Endothelial cell of umbilical vein (primary cell): ENCODE measurements around the gene MIF4GD. TPM values are rescaled to one million over a fixed set of nuclear protein-coding genes. Genes with fewer than 3 reads are reported as not detected.

ENCODE experiments used
- BruUV-seq: library from RNA; stranded (reverse); fragments of 400-500 nt; replicated peaks from 2 replicates; lab custom pipeline; 2021; lab: Mats Ljungman, UMichigan
- CTCF ChIA-PET: fragments of 300-600, 350-600 bp; sonication (Branson Sonifier 250); formaldehyde crosslinking; loops from one replicate; lab custom pipeline; 2021; ENCODE audit warnings: antibody characterized with exemption, inconsistent platforms; lab: Charles Lee
- POLR2A ChIA-PET: fragments of 300-600, 350-600 bp; sonication (Branson Sonifier 250); formaldehyde crosslinking; loops from one replicate; lab custom pipeline; 2021; ENCODE audit warnings: antibody characterized with exemption, inconsistent platforms; lab: Charles Lee
- DNase-seq: peaks from one replicate; pipeline ENCODE4 v3.0.0-alpha.2; 2011; ENCODE audit warnings: low read depth, low spot score
- FAIRE-seq: peaks from 2 replicates; lab custom pipeline; 2011; peaks lifted over from hg19 to GRCh38; lab: Jason Lieb, UNC
- H2AFZ ChIP-seq: 2 replicates; pipeline ENCODE4 v1.6.0; 2012; ENCODE audit warnings: low read depth, low read length, control low read depth, inconsistent platforms
- H3K27ac ChIP-seq: 2 replicates; pipeline ENCODE4 v1.5.1; 2011; ENCODE audit warnings: low read depth, mild to moderate bottlenecking, control low read depth, low read length, moderate library complexity; ENCODE audit not compliant: insufficient read depth
- H3K27me3 ChIP-seq, 2 experiments: 2 replicates each; pipeline versions ENCODE4 v1.6.0 to v1.6.1; 2011; ENCODE audit warnings: low read length in 2 of 2, mixed read lengths in 1 of 2; ENCODE audit not compliant: control insufficient read depth in 2 of 2, insufficient read depth in 2 of 2
- H3K36me3 ChIP-seq, 2 experiments: 2 replicates in 1 of 2; 3 replicates in 1 of 2; pipeline ENCODE4 v1.5.1; 2011; ENCODE audit warnings: low read length in 2 of 2, mild to moderate bottlenecking in 1 of 2, moderate library complexity in 1 of 2; ENCODE audit not compliant: control insufficient read depth in 2 of 2, insufficient read depth in 2 of 2; ENCODE audit errors: extremely low read depth in 1 of 2
- H3K4me1 ChIP-seq: 3 replicates; pipeline ENCODE4 v1.5.1; 2011; ENCODE audit warnings: mild to moderate bottlenecking, low read length; ENCODE audit not compliant: control insufficient read depth, insufficient read depth; ENCODE audit errors: extremely low read depth
- H3K4me2 ChIP-seq: 2 replicates; pipeline ENCODE4 v1.6.1; 2011; ENCODE audit warnings: low read length, control low read depth, mixed read lengths; ENCODE audit not compliant: insufficient read depth
- H3K4me3 ChIP-seq, 3 experiments: fragments of 200-600 bp in 1 of 3; sonication (generic), shearing (Covaris generic) in 1 of 3; replicated peaks in 1 of 3; 2 replicates each; pipeline ENCODE4 v1.5.1; 2011 to 2016; ENCODE audit warnings: control low read depth in 3 of 3, low read length in 3 of 3, mild to moderate bottlenecking in 2 of 3, inconsistent platforms in 1 of 3, low read depth in 1 of 3, moderate library complexity in 1 of 3; ENCODE audit not compliant: insufficient read depth in 1 of 3
- H3K79me2 ChIP-seq: 2 replicates; pipeline ENCODE4 v1.6.0; 2012; ENCODE audit warnings: low read length, inconsistent platforms; ENCODE audit not compliant: control insufficient read depth, insufficient read depth
- H3K9ac ChIP-seq: replicated peaks from 2 replicates; pipeline ENCODE3; 2011; ENCODE audit warnings: low read length, control low read depth; ENCODE audit not compliant: insufficient read depth; ENCODE audit errors: extremely low read depth
- H3K9me1 ChIP-seq: replicated peaks from 3 replicates; pipeline ENCODE4 v1.6.0; 2011; ENCODE audit warnings: mild to moderate bottlenecking, low read length; ENCODE audit not compliant: control insufficient read depth, insufficient read depth; ENCODE audit errors: extremely low read depth
- H3K9me3 ChIP-seq: replicated peaks from 2 replicates; pipeline ENCODE4 v1.5.1; 2012; ENCODE audit warnings: low read length, inconsistent platforms; ENCODE audit not compliant: control insufficient read depth, insufficient read depth
- H4K20me1 ChIP-seq: replicated peaks from 2 replicates; pipeline ENCODE3; 2011; ENCODE audit warnings: mild to moderate bottlenecking, low read length; ENCODE audit not compliant: control insufficient read depth, insufficient read depth; ENCODE audit errors: extremely low read depth
- CTCF ChIP-seq, 2 donors: IDR thresholded peaks; 1 replicate in 1 of 2; 2 replicates in 1 of 2; pipeline ENCODE4 v1.5.1; 2011; ENCODE audit warnings: low read length in 2 of 2, mild to moderate bottlenecking in 2 of 2, moderate library complexity in 2 of 2, control low read depth in 1 of 2, inconsistent platforms in 1 of 2, low read depth in 1 of 2; ENCODE audit not compliant: insufficient read depth in 1 of 2; ENCODE audit errors: extremely low read depth in 1 of 2
- EZH2 ChIP-seq: IDR thresholded peaks from 2 replicates; pipeline ENCODE4 v1.6.1; 2012; ENCODE audit warnings: borderline replicate concordance, low read depth, mild to moderate bottlenecking, moderate library complexity, low read length, inconsistent platforms; ENCODE audit not compliant: severe bottlenecking
- FOS ChIP-seq: IDR thresholded peaks from 2 replicates; pipeline ENCODE4 v1.6.1; 2011; ENCODE audit warnings: mild to moderate bottlenecking, low read length, moderate library complexity, borderline replicate concordance; ENCODE audit not compliant: insufficient read depth
- GATA2 ChIP-seq: IDR thresholded peaks from 2 replicates; pipeline ENCODE4 v1.7.0; 2011; ENCODE audit warnings: low read depth, mild to moderate bottlenecking, moderate library complexity, mixed read lengths, low read length; ENCODE audit not compliant: insufficient read length, insufficient read depth
- JUN ChIP-seq: IDR thresholded peaks from 2 replicates; pipeline ENCODE4 v1.6.1; 2011; ENCODE audit warnings: borderline replicate concordance, low read depth; ENCODE audit not compliant: insufficient read length, insufficient read depth
- MAX ChIP-seq: IDR thresholded peaks from 2 replicates; pipeline ENCODE4 v1.6.1; 2011; ENCODE audit not compliant: insufficient read depth, insufficient read length
- MYC ChIP-seq: IDR thresholded peaks from one replicate; pipeline ENCODE4 v1.6.1; 2011; ENCODE audit warnings: mild to moderate bottlenecking, low read depth, low read length
- POLR2A ChIP-seq: IDR thresholded peaks from 2 replicates; pipeline ENCODE4 v1.6.1; 2012; ENCODE audit warnings: low read depth, mild to moderate bottlenecking, control low read depth, low read length
- POLR2AphosphoS5 ChIP-seq: IDR thresholded peaks from 2 replicates; pipeline ENCODE4 v1.6.1; 2012; ENCODE audit warnings: low read depth, mild to moderate bottlenecking, control low read depth, low read length, moderate library complexity; ENCODE audit not compliant: insufficient read depth
- dilution Hi-C: fragments of 300-500 bp; cut with MboI; formaldehyde crosslinking; loops from one replicate; pipeline ENCODE4 v1.15.0; 2019; ENCODE audit warnings: low sequenced_read_pairs; ENCODE audit not compliant: extremely low pct_ligation_motif_present
- intact Hi-C: fragments of 100-400 bp; cut with micrococcal nuclease; formaldehyde crosslinking; loops from one replicate; pipeline ENCODE4 v1.10.0; 2022
- polyA plus RNA-seq, 4 experiments: library from polyadenylated mRNA; depleted of rRNA in 3 of 4; stranded (reverse) in 3 of 4; unstranded in 1 of 4; fragments of >200 nt; gene quantifications; 2 replicates each; pipeline versions ENCODE4 v1.2.1 to v1.2.3, GENCODE V29; 2011 to 2012; ENCODE audit warnings: missing spikeins in 1 of 4
- total RNA-seq: library from RNA; stranded (reverse); gene quantifications from 2 replicates; pipeline ENCODE4 v1.2.3, GENCODE V29; 2021

MIF4GD gene
- total and polyA plus RNA-seq, 2 donors (not counting 3 experiments of a cell fraction or from before 2014, with no cell fraction given) = 12.4 to 35.7 TPM

GRCh38 chr17:75313941-75314551, 43.0 kb upstream of the MIF4GD start:
- Histone ChIP-seq H3K4me3 (no peak overlapping the region), H4K20me1 (no peaks in the 10 kb centered on the region), H3K9ac (no peak overlapping the region), H3K4me1 (no peaks in the 10 kb centered on the region), H3K27ac (no peak overlapping the region), H3K9me1 (no peaks in the 10 kb centered on the region), H3K36me3 (peaks cover 0 to 10% of the 10 kb centered on the region in 2 experiments), H2AFZ (no peak overlapping the region), H3K27me3 (no peaks in the 10 kb centered on the region), H3K79me2 (no peaks in the 10 kb centered on the region), H3K9me3 (no peaks in the 10 kb centered on the region), H3K4me2 (no peak overlapping the region)
- no TSS peak for BruUV-seq
- POLR2A ChIA-PET = no interaction called here
- CTCF ChIA-PET = interaction anchor here (0.6 to 1.1 kb wide), 3 partner anchors 9 to 39 kb away, joined by 3 to 6 read pairs (median 3); no protein-coding TSS in a partner anchor
- intact Hi-C loops = no loop called here
- dilution Hi-C loops = no loop called here
- FAIRE-seq = no peak
- TF ChIP-seq FOS = no peak
- TF ChIP-seq EZH2 = no peak
- TF ChIP-seq POLR2A = no peak
- TF ChIP-seq CTCF (IDR thresholded peaks at IDR 0.05; ENCODE audit: extremely low read depth in 1 of 2, insufficient read depth in 1 of 2, low read depth in 1 of 2, low read length in 2 of 2) = no peak
- no peak for TF ChIP-seq MYC
- TF ChIP-seq GATA2 = no peak
- TF ChIP-seq POLR2AphosphoS5 = no peak
- TF ChIP-seq JUN = no peak
- no peak for TF ChIP-seq MAX
- DNase-seq = no peak
